Activated CD4-positive, alpha-beta T cell treated with anti-CD3 and anti-CD28 coated beads for 24 hours (primary cell): Measurements from ENCODE around the gene ARL8A.
"Not testable (repeated sequence)": the region's sequence is repeated elsewhere in the genome, so short reads cannot be mapped to it uniquely, and the experiment has no call there.

Source experiments
- DNase-seq, 2 donors: peaks; one replicate each; pipeline ENCODE4 v3.0.0-alpha.2; 2020; ENCODE audit warnings: low read depth in 2 of 2

Gene ARL8A

DNA sequence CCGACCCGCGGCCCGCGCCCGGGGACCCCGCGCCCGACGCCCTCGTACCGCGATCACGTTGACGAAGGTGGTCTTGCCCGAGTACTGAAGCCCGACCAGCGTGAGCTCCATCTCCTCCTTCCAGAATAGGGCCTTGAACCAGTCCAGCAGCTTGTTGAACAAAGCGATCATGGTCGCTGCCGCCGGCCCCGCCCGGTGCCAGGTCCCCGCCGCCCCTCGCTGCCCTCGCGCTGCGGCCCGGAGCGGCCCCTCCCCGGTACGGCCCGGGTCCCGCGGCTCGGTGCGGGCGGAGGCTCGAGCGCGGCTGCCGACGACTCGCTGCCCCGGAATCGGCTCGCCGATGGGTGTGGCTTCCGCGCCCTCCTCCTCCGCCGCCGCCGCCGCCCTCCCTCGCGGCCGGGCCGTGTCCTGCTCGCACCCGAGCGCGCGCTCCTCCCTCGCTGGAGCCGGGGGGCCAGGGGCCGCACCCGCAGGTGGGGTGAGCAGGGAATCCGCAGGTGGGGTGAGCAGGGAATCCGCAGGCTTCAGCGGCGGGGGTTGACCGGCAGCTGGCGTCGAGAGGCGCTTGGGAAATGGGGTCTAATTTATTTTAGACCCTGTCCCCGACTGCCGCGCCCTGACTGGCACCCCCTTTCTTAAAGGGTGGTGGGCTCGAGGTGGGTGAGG, at the start of gene ARL8A:
ARL8A (minus strand) TSS at position 336 of the 666 bp plus-strand sequence; CDS start at position 171, 165 bp downstream.
- peak in 1 of 2 donors; percentile 58 for DNase-seq

DNA sequence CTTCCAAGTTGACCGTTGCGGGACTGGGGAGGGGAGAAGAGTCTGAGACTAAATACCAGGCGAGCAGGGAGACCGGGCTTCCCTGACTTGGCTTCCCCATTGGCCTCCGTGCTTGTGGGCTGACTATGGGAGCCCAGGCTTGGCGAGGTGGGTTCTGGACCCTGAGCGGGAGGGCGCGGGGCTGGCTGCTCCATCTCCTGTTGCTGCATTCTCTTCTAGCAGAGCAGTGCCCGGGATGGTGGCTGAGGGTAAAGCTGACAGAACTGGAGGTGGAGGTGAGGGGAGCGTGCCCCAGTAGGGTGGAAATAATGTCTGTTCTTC, 49.8 kb upstream of the ARL8A start:
- DNase-seq = no peak

DNA sequence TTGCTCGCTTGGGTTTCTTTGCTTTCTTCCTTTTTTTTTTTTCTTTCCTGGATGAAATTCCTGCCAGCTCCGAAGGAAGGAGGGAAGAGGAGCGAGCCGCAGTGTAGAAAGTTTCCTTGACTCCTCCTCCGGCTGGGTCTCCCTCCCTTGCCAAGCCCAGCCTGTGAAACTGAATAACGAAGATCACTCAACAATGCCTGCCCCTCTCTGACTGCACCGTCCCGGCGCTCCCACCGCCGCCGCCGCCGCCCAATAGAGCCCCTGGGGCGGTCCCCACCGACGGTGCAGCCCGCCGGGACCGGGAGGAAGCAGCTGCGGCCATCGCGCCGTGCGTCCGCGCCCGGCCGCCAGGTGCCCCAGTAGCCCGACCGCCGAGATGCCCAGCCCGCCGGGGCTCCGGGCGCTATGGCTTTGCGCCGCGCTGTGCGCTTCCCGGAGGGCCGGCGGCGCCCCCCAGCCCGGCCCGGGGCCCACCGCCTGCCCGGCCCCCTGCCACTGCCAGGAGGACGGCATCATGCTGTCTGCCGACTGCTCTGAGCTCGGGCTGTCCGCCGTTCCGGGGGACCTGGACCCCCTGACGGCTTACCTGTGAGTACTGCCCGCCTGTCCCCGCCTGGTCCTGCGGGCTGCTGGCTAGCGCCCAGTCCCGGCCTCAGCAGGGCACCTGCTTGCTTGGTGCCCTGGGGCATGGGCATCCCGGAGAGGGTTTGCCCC, 49.2 kb upstream of the ARL8A start, which contains the start of gene LGR6:
LGR6 (plus strand) TSS at position 186 of the 714 bp plus-strand sequence; CDS start at position 377, 191 bp downstream.
- no peak for DNase-seq

DNA sequence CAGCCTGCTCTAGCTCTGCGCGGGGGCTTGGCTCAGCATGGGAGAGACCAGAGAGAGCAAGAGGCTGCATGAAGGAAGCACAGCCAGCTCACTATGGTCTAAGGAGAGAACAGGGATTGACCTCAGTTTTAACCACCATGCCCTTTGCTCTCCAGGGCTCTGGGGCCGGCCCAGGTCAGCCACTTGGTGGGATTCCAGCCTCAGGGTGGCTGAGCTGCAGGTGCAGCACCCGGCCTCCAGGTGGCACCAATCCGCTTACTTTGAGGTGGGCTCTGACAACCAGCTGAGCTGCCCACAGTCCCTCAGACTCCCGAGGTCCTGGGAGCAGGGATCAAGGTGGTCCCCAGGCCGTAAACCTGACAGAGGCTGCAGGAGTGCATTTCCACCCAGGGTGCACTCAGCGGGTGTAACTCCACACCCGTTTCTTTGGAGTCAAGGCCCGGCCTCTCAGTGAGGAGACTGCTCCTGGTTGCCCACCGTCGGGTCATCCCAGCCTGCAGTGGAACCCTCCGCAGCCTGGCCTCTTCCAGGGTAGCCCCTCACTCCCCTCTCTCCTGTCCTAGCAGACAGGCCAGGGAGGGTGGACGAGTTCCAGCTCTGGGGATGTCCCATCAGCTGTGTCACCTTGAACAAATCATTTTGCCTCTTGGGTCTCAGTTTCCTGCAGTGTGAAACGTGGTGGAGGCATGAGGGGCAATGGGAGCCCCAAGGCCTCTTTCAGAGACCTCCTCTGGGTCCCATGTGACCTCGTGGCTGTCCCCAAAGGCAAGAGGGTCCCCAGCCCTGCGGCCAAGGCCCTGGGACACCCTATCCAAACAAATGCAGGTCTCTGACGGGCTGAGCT, 48.5 kb upstream of the ARL8A start:
- DNase-seq = peak; percentile 32 to 45

DNA sequence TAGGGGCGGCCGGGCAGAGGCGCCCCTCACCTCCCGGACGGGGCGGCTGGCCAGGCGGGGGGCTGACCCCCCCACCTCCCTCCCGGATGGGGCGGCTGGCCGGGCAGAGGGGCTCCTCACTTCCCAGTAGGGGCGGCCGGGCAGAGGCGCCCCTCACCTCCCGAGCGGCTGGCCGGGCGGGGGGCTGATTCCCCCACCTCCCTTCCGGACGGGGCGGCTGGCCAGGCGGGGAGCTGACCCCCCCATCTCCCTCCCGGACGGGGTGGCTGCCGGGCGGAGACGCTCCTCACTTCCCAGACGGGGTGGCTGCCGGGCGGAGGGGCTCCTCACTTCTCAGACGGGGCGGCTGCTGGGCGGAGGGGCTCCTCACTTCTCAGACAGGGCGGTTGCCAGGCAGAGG, 46.9 kb upstream of the ARL8A start:
- not testable (repeated sequence) for DNase-seq

DNA sequence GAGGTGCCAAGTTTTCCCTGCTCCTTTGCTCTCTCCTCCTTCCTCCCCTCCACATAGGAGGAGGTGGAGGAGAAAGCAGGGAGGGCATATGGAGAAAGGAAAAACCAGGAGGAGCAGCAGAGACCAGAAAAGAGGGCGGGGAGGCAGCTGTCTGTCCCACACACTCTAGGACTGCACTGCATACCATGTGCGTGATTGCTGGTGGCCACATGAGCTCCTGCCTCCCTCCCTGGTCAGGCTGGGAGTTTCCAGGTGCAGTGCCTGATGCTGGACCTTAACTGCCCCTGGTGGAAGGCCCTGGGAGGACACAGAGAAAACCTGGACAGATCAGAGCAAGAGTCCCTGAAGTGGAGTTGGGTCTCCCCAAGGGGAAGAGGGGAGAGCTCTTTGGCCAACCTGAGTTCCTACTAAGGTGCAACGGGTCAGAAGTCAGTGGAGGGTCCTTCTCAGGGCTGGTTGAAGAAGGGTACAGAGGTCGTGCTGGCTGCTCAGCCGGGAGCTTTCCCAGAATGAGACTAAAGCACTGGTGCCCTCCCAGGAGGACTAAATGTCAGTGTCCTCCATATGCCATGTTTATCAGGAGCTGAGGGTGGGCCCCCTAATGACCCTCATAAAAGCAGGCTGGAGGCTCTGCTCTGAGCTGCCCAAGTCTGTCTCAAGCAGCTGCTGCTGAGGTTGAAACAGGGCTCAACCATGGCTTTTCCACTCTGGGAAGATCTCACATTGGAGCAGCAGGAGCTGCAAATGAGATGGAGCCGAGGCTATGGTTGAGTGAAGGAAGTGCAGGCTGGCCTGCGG, 45.6 kb upstream of the ARL8A start:
- no peak for DNase-seq

DNA sequence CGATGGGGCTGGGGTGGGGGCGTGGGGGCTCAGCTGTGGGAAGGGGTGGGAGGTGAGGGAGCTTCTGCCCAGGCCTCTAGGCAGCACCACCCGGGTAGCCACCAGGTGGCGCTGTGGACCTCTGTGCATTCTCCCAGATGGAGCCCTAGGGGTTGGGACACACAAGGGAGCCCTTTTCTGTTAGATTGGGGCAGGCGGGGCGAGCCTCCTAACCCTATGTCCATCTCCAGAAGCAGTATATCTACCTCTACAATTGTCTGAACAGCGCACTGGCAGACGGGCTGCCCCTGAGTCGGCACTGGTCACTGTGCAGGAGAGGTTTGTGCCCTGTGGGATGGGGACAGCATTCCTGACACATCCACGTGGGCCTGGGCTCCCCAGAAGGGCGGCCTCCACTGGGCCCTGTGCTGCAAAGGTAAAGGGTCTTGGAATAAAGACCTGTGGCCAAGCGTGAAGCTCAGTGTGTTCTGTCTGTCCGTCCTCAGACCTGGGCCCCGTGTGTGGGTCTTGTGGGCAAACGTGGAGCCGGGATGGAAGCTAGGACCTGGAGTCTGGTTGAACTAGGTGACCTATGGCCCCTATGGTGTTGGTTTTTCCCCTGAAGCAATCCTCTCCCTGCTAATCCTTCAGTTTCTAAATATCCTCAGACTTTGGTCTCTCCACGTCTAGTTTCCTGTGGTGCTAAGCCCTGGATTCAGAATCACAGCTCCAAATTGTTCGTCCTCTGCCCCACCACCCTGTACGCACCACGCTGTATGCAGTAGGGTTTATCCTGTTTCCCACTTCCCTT, 44.7 kb upstream of the ARL8A start:
- DNase-seq = peak; percentile 71 to 73

DNA sequence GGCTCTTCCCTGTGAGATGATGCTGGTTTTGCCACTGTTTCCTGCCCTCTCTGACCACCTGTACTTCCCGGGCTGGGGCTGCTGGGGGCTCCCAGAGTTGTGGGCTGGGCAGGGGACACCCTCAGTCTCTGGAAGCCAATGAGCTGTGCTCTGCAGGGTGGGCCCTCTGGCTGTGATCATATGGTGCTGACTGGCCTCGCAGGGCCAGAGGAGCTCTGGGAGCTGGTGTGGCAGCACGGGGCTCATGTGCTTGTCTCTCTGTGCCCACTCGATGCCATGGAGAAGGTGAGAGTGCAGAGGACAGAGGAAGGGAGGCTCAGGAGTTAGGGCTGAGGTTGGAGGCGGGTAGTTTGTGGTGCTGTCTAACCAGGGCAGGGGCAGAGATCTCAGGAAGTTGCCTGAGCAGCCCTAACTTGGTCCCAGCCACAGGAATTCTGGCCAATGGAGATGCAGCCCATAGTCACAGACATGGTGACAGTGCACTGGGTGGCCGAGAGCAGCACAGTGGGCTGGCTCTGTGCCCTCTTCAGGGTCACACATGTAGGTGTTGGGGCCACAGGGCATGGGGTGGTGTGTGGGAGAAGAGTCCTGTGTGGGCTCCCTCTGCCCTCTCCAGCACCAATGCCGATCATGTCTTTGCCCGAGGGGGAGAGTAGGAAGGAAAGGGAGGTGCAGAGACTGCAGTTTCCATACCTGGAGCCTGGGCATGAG, 43.3 kb upstream of the ARL8A start:
- DNase-seq = no peak

DNA sequence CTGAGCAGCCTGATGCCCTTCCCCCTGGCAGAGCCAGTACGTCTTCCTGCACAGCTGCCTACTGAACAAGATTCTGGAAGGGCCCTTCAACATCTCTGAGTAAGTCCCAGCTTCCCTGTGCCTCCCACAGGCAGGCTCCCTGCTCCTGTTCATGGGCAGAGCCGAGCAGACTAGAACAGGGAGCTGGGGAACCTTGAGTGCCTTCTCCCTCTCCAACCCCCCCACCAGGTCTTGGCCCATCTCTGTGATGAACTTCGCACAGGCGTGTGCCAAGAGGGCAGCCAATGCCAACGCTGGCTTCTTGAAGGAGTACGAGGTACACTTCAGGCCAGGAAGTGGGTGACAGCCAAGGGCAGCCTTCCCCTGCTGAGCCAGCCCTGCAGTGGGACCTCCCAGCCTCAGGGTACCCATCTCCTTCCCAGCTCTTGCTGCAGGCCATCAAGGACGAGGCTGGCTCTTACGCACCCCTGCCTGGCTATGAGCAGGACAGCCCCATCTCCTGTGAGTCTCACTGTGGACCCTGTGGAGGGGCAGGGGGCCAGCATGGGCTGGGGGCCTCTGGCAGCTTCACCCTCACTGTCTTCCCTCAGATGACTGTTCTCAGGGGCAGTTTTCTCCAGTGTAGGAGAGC, 42.6 kb upstream of the ARL8A start:
- DNase-seq = no peak

DNA sequence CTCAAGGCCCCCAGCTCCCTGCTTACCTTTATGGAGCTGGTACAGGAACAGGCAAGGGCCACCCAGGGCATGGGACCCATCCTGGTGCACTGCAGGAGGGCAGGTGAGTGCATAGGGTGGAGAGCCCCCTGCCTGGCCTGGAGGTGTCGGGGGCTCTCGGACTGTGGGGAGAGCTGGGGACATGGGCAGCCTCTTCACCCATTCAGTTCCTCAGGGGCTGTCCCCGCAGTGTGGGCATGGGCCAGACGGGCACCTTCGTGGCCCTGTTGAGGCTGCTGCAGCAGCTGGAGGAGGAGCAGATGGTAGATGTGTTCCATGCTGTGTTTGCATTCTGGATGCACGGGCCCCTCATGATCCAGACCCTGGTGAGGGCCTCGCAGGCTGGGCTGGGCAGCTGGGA, 41.8 kb upstream of the ARL8A start:
- no peak for DNase-seq

DNA sequence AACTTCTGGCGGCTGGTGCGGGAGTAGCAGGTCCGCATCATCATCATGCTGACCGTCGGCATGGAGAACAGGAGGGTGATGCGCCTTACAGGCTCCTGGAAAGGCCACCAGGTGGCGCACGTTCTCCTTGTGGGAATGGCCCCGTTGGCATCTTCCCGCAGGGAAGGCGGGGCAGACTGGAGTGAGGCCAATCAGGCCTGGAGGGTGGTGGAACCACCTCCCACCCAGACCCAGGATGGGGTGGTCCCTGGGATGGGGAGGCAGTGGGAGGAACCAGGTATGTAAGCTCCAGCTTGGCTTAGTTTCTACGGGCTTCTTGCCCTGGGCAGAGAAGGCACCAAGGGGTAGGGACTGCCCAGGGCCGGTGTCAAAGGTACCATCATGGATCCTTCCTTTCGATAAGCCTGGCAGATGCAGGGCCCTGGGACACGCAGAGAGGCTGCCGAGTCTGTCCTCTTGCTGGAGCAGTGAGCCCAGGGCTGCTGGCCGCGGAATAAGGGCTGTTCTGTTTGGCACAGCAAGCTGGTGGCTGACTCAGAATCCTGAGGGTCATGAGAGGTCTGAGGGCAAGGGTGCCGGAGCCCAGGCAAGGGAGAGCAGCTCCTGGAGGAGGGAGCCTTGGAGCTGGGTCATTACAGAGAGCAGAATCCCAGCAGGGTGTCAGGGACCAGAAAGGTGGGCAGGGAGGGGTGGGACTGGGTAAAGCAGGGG, 40.4 kb upstream of the ARL8A start:
- peak; percentile 55 to 77 for DNase-seq

DNA sequence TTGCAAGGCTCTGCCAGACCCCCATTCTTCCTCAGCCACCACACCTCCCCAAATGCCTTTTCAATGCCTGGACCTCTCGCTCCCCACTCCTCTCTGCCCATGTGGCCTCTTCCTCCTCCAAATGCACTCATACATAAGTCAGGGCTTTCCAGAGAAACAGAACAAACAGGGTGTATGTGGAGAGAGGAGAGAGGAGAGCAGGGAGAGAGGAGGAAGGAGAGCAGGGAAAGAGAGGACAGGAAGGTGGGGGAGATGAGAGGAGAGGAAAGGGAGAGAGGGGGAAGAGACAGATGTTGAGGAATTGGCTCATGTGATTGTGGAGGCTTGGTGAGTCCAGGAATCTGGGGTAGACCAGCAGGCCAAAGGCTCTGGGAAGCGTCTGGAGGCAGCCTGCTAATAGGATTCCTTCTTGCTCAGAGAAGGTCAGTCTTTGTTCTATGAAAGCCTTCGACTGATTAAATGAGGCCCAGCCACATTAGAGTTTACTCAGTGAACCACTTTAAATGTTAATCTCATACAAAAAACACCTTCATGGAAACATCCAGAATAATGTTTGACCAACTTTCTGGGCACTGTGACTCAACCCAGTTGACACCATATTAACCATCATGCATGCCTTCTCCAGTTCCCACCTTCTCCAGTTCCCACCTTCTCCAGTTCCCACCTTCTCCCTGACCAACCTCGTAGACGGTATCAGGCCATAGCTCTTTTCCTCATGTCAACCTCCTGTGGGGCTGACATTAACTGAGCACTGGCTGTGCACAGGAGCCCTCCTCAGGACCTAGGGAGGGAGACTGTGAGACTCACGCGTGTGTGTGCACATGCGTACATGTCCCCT, 37.7 kb upstream of the ARL8A start:
- no peak for DNase-seq

DNA sequence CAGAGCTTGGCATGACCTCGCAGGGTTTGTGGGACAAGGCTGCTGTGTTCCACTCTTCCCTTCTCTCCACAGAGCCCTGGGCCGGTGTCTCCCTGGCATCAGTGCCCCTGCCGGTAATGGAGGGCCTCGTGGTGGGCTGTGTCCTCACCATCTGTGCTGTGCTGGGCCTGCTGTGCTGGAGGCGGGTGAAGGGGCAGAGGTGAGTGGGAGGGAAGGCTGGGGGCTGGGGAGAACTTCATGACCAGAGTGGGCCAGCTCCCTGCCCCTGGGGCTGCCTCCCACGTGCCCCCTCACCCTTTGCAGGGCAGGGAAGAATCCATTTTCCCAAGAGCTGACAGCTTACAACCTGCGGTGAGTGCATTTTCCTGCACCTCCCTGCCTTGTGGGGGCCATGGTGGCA, 37.0 kb upstream of the ARL8A start:
- DNase-seq = no peak

DNA sequence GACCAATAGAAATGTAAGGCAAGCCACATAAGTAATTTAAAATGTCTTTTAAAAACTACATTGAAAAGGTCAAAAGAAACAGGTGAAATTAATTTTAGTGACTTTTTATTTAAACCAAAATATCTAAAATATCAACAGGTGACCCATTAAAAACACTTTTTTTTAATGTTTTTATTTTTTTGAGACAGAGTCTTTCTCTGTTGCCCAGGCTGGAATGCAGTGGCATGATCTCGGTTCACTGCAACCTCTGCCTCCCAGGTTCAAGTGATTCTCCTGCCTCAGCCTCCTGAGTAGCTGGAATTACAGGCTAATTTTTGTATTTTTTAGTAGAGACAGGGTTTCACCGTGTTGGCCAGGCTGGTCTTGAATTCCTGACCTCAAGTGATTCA, 36.2 kb upstream of the ARL8A start:
- DNase-seq = not testable (repeated sequence)

DNA sequence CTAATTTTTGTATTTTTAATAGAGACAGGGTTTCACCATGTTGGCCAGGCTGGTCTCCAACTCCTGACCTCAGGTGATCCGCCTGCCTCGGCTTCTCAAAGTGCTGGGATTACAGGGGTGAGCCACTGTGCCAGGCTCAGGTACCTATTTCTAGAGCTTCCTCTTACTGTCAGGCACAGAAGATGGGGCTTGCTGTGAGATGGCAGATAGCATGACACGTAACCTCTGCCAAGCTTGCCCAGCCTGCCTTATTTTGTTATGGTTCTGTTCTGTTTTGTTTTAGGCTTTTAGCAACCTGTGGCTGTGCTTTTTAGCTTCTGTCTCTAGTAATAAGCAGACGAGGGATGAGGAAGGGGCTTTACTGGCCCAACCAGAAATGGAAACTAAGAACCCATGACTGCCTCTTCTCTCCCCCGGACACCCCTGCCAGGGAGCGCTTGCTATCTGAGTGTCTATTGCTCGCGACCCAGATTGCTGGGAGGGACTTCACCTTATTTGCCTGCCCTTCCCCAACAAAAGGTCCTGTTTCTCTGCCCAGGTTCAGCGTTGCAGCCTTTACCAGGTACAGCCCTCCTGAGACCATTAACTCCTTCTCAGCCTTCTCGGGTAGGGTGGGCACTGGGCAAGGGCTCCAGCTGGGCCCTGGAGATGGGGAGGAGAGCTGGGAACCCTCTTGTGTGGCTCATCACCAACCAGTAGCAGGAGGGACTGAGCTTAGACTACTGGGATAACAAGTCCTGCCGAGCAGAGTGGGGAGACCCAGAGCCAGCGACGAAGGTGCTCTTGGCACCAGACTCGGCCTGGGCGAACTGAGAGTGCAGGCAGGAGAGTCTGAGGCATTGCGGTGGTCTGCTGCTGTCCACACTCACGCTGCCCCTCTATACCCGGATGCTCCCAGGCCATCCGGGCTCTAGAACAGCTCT, 35.6 kb upstream of the ARL8A start:
- DNase-seq = no peak

DNA sequence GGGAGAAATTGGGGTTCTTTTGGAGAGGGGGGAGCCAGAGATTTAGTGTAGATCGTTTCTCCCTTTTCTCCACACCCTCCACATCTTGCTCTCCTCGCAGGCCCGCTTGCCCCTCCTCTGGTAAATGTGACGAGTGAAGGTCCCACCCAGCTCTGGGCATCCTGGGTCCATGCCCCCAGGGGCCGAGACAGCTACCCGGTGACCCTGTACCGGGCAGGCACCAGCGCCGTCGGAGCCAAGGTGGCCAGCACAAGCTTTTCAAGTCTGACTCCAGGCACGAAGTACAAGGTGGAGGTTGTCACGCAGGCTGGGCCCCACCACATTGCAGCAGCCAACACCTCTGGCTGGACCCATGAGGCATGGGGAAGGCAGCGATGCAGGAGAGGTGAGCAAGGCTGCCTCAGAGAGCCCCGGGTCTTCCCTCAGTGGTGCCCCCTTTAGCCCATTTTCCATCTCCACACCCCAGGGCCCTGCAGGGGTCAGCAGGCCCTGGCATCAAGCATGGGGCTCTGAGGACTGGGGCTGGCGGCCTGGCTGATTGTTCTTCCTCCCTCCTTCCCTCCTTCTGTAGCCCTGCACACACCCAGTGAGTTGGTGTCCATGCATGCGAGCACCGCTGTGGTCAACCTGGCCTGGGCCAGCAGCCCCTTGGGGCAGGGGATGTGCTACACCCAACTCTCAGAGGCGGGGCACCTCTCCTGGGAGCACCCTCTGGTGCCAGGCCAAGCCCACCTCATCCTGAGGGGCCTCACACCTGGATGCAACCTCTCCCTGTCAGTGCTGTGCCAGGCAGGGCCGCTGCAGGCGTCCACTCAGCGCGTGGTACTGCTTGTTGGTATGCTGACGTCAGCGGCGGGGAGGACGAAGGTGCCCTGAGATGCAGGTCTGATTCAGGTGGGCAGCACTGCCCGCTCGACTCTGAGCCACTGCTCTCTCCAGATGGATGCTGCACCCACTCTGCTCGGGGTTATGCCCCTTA, 32.7 kb upstream of the ARL8A start:
- DNase-seq = no peak
